CD14-positive monocyte (primary cell): ENCODE data around the gene ANKRD28. TPM values are rescaled to one million over a fixed set of nuclear protein-coding genes. Genes with fewer than 3 reads are reported as not detected.

Experiments used
- DNase-seq, 3 donors: peaks; one replicate each; pipeline ENCODE4 v3.0.0-alpha.2; 2011 to 2022
- H2AFZ ChIP-seq: 2 replicates; pipeline ENCODE4 v1.6.0; 2012; ENCODE audit warnings: mild to moderate bottlenecking, low read depth, low read length, inconsistent platforms; ENCODE audit not compliant: insufficient read depth, poor library complexity, severe bottlenecking
- H3K27ac ChIP-seq, 2 donors: 1 replicate in 1 of 2; 2 replicates in 1 of 2; pipeline ENCODE4 v1.5.1; 2012 to 2013; ENCODE audit warnings: low read length in 2 of 2, control low read depth in 1 of 2, inconsistent platforms in 1 of 2, low read depth in 1 of 2, mild to moderate bottlenecking in 1 of 2
- H3K27me3 ChIP-seq, 2 donors: one replicate each; pipeline versions ENCODE4 v1.6.0 to v1.6.1; 2011 to 2013; ENCODE audit warnings: low read length in 2 of 2; ENCODE audit not compliant: control insufficient read depth in 2 of 2, insufficient read depth in 2 of 2
- H3K36me3 ChIP-seq, 2 donors: replicated peaks in 1 of 2; 1 replicate in 1 of 2; 2 replicates in 1 of 2; pipeline versions ENCODE4 v1.5.1 to v1.6.1; 2012 to 2013; ENCODE audit warnings: low read length in 2 of 2, control low read depth in 1 of 2, inconsistent platforms in 1 of 2, mild to moderate bottlenecking in 1 of 2; ENCODE audit not compliant: insufficient read depth in 2 of 2, control insufficient read depth in 1 of 2
- H3K4me1 ChIP-seq, 2 donors: 1 replicate in 1 of 2; 2 replicates in 1 of 2; pipeline versions ENCODE4 v1.5.1 to v1.6.1; 2012 to 2013; ENCODE audit warnings: low read length in 2 of 2, control low read depth in 1 of 2, inconsistent platforms in 1 of 2, mild to moderate bottlenecking in 1 of 2, moderate library complexity in 1 of 2; ENCODE audit not compliant: insufficient read depth in 2 of 2, control insufficient read depth in 1 of 2
- H3K4me2 ChIP-seq: replicated peaks from 2 replicates; pipeline ENCODE3; 2012; ENCODE audit warnings: low read length, moderate library complexity, mild to moderate bottlenecking; ENCODE audit not compliant: poor library complexity, severe bottlenecking; ENCODE audit errors: extremely low read depth
- H3K4me3 ChIP-seq, 3 experiments: fragments of 200-600 bp in 1 of 3; sonication (generic) in 1 of 3; replicated peaks in 1 of 3; 1 replicate in 2 of 3; 2 replicates in 1 of 3; pipeline ENCODE4 v1.5.1; 2011 to 2013; ENCODE audit warnings: low read length in 3 of 3, mild to moderate bottlenecking in 3 of 3, control low read depth in 2 of 3, low read depth in 2 of 3, inconsistent platforms in 1 of 3, moderate library complexity in 1 of 3
- H3K79me2 ChIP-seq: 2 replicates; pipeline ENCODE4 v1.6.0; 2012; ENCODE audit warnings: mild to moderate bottlenecking, control low read depth, inconsistent platforms, low read length, moderate library complexity; ENCODE audit not compliant: insufficient read depth
- H3K9ac ChIP-seq: 2 replicates; pipeline ENCODE4 v1.6.0; 2017; ENCODE audit warnings: low read length, mild to moderate bottlenecking; ENCODE audit not compliant: insufficient read depth, poor library complexity, severe bottlenecking
- H3K9me3 ChIP-seq, 2 donors: replicated peaks in 1 of 2; 1 replicate in 1 of 2; 2 replicates in 1 of 2; pipeline versions ENCODE4 v1.5.1 to v1.6.1; 2012 to 2013; ENCODE audit warnings: low read length in 2 of 2, control low read depth in 1 of 2; ENCODE audit not compliant: control insufficient read depth in 1 of 2, insufficient read depth in 1 of 2
- H4K20me1 ChIP-seq: 2 replicates; pipeline ENCODE4 v1.6.0; 2012; ENCODE audit warnings: mild to moderate bottlenecking, low read length, control low read depth, moderate library complexity; ENCODE audit not compliant: insufficient read depth
- H3K27ac Mint-ChIP-seq, 7 donors: one replicate each; pipeline ENCODE4 v1.8.0; 2020; ENCODE audit warnings: mild to moderate bottlenecking in 7 of 7, mixed read lengths in 7 of 7, moderate library complexity in 6 of 7, inconsistent platforms in 2 of 7
- H3K27me3 Mint-ChIP-seq, 3 donors: one replicate each; pipeline ENCODE4 v1.8.0; 2021 to 2022; ENCODE audit warnings: low read depth in 3 of 3, mild to moderate bottlenecking in 3 of 3, mixed read lengths in 3 of 3, moderate library complexity in 3 of 3, inconsistent platforms in 1 of 3
- H3K36me3 Mint-ChIP-seq, 2 donors: one replicate each; pipeline ENCODE4 v1.8.0; 2020; ENCODE audit warnings: mixed read lengths in 2 of 2, inconsistent platforms in 1 of 2, mild to moderate bottlenecking in 1 of 2
- H3K4me1 Mint-ChIP-seq: one replicate; pipeline ENCODE4 v1.8.0; 2020; ENCODE audit warnings: mild to moderate bottlenecking, mixed read lengths
- H3K4me3 Mint-ChIP-seq, 2 donors: one replicate each; pipeline ENCODE4 v1.8.0; 2020; ENCODE audit warnings: mild to moderate bottlenecking in 2 of 2, mixed read lengths in 2 of 2, moderate library complexity in 1 of 2
- H3K9me3 Mint-ChIP-seq, 7 donors: one replicate each; pipeline ENCODE4 v1.8.0; 2020 to 2022; ENCODE audit warnings: mixed read lengths in 7 of 7, mild to moderate bottlenecking in 6 of 7, moderate library complexity in 6 of 7, inconsistent platforms in 2 of 7
- CTCF ChIP-seq: fragments of 200-600 bp; IDR thresholded peaks from one replicate; pipeline ENCODE4 v1.8.0; 2022; ENCODE audit warnings: antibody characterized with exemption, mild to moderate bottlenecking
- WGBS: methylation state at CpG from one replicate; pipeline ENCODE4 v1.1.5; 2013; ENCODE audit warnings: missing lambda C conversion rate; ENCODE audit not compliant: insufficient coverage; 5-methylcytosine and 5-hydroxymethylcytosine counted together
- intact Hi-C, 2 donors: fragments of 100-400 bp; cut with micrococcal nuclease; formaldehyde crosslinking; loops; one replicate each; pipeline versions ENCODE4 v1.15.0 to v1.15.1; 2023
- polyA plus RNA-seq, 3 donors: library from polyadenylated mRNA; depleted of rRNA in 1 of 3; unstranded in 2 of 3; stranded (reverse) in 1 of 3; fragments of 300-500 nt in 2 of 3; fragments of >200 nt in 1 of 3; fragmentation: Illumina TruSeq in 2 of 3; gene quantifications; 1 replicate in 2 of 3; 2 replicates in 1 of 3; pipeline ENCODE4 v1.2.3, GENCODE V29; 2012 to 2021

ANKRD28 gene
- polyA plus RNA-seq, 3 donors: 5.9 to 11.5 (median 7.9) TPM

GRCh38 chr3:15667484-15667883 is 130.3 kb downstream of the ANKRD28 start:
- TF ChIP-seq CTCF: no peak
- Histone ChIP-seq H3K79me2 (no peaks in the 10 kb centered on the region), H3K9me3 (no peaks in the 10 kb centered on the region), H3K27me3 (no peaks in the 10 kb centered on the region), H4K20me1 (no peaks in the 10 kb centered on the region), H3K9ac (no peak overlapping the region), H3K27ac (no peak overlapping the region), H2AFZ (no peak overlapping the region), H3K4me2 (no peak overlapping the region), H3K4me1 (peaks cover 0 to 7% of the 10 kb centered on the region in 2 donors), H3K36me3 (no peaks in the 10 kb centered on the region), H3K4me3 (no peak overlapping the region)
- peak overlapping the region in 1 of 7 donors; percentile 11 for H3K27ac Mint-ChIP-seq
- H3K36me3 Mint-ChIP-seq: peaks cover 12 to 16% of the 10 kb centered on the region in 2 donors
- no CpG with 5 or more reads among the region's 3 CpGs for WGBS
- peaks cover 4% of the 10 kb centered on the region for H3K4me1 Mint-ChIP-seq
- H3K9me3 Mint-ChIP-seq: peaks cover 0 to 8% (median 1%) of the 10 kb centered on the region in 7 donors
- H3K4me3 Mint-ChIP-seq: no peak overlapping the region
- peaks cover 0 to 7% (median 0%) of the 10 kb centered on the region in 3 donors for H3K27me3 Mint-ChIP-seq
- DNase-seq: no peak
- intact Hi-C loops: no loop called here

- Mint-ChIP-seq H3K27me3 (peaks cover 0 to 7% (median 1%) of the 10 kb centered on the region in 3 donors), H3K4me1 (peaks cover 4% of the 10 kb centered on the region), H3K4me3 (no peak overlapping the region), H3K9me3 (peaks cover 0 to 8% (median 1%) of the 10 kb centered on the region in 7 donors), H3K27ac (no peak overlapping the region), H3K36me3 (peaks cover 11% of the 10 kb centered on the region in 2 donors)
- no peaks in the 10 kb centered on the region for H3K36me3 ChIP-seq
- H3K4me3 ChIP-seq: no peak overlapping the region
- 93% methylated on average over 2 of the region's 5 CpGs for WGBS
- no peak overlapping the region for H3K9ac ChIP-seq
- no peaks in the 10 kb centered on the region for H3K9me3 ChIP-seq
- intact Hi-C loops: no loop called here
- no peak overlapping the region for H3K27ac ChIP-seq
- no peak overlapping the region for H2AFZ ChIP-seq
- no peaks in the 10 kb centered on the region for H4K20me1 ChIP-seq
- H3K79me2 ChIP-seq: no peaks in the 10 kb centered on the region
- no peak for DNase-seq
- peaks cover 0 to 7% of the 10 kb centered on the region in 2 donors for H3K4me1 ChIP-seq
- TF ChIP-seq CTCF: no peak
- H3K4me2 ChIP-seq: no peak overlapping the region
- no peaks in the 10 kb centered on the region for H3K27me3 ChIP-seq
These were observed 131.5 kb downstream of the ANKRD28 start for GRCh38 chr3:15666277-15666676.
